ENCODE results near the gene MED12L.

MED12L gene

GRCh38 chr3:151459358-151459757 lies 373.9 kb downstream of the MED12L start:
- DNase-seq (ENCODE audit: low spot score) = no peak

GRCh38 chr3:151460228-151460627 lies 374.8 kb downstream of the MED12L start:
- peak; percentile 32 for DNase-seq (ENCODE audit: low spot score)

GRCh38 chr3:151460774-151461450 lies 375.4 kb downstream of the MED12L start, which contains the start of gene IGSF10:
Gene IGSF10, minus strand, starts transcription at chr3:151461061. Its CDS starts 2,352 bp downstream, at chr3:151458709.
- DNase-seq (ENCODE audit: low spot score) = peak; percentile 55

- no peak for DNase-seq (ENCODE audit: low spot score)
Observed at GRCh38 chr3:151462278-151462780, 376.9 kb downstream of the MED12L start.

GRCh38 chr3:151462991-151463390 lies 377.5 kb downstream of the MED12L start:
- no peak for DNase-seq (ENCODE audit: low spot score)

- no peak for DNase-seq (ENCODE audit: low spot score)
Observed at GRCh38 chr3:151467069-151467468, 381.6 kb downstream of the MED12L start.

GRCh38 chr3:151468284-151468917 lies 382.9 kb downstream of the MED12L start:
- DNase-seq (ENCODE audit: low spot score) = peak; percentile 69

GRCh38 chr3:151476344-151477018 lies 391.0 kb downstream of the MED12L start:
- DNase-seq (ENCODE audit: low spot score) = no peak

- DNase-seq (ENCODE audit: low spot score) = no peak
Observed at GRCh38 chr3:151477591-151478334, 392.3 kb downstream of the MED12L start.

GRCh38 chr3:151478335-151478697 lies 392.9 kb downstream of the MED12L start:
- no peak for DNase-seq (ENCODE audit: low spot score)

- no peak for DNase-seq (ENCODE audit: low spot score)
Observed at GRCh38 chr3:151479452-151479851, 394.0 kb downstream of the MED12L start.

- no peak for DNase-seq (ENCODE audit: low spot score)
Observed at GRCh38 chr3:151480492-151480891, 395.0 kb downstream of the MED12L start.

GRCh38 chr3:151483488-151483887 lies 398.0 kb downstream of the MED12L start:
- no peak for DNase-seq (ENCODE audit: low spot score)

GRCh38 chr3:151483961-151484520 lies 398.6 kb downstream of the MED12L start:
- no peak for DNase-seq (ENCODE audit: low spot score)
